ENCODE results near the gene PIGU. TPM values are rescaled to one million over a fixed set of nuclear protein-coding genes. Genes with fewer than 3 reads are reported as not detected.

PIGU gene
- polyA plus RNA-seq, 1 donor from 2014 or later, result 35.8 TPM

DNA sequence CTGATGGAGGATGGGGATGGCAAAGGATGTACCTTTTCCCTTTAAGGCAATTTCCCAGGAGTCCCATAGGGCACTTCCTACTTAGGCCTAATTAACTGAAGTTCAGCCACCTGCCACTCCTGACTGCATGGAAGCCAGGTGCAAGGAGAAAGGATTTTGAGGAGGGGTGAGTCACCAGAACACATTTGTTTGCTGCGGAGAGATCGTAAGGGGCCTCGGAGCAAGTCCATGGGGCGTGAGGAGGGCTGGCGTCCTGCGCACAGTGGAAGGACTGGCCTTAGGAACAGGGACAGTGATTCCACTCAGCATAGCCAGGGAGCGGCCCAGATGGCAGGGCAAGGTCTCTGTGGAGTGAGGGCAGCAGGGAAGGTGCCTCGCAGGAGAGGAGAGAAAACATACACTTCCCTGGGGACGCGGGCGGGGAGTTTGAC lies 130.1 kb downstream of the PIGU start:
- no peaks in the 10 kb centered on the region for H3F3A ChIP-seq (ENCODE audit: insufficient read depth, low read length, poor library complexity, severe bottlenecking)
- no peak overlapping the region for H3K27ac ChIP-seq (ENCODE audit: low read length)

DNA sequence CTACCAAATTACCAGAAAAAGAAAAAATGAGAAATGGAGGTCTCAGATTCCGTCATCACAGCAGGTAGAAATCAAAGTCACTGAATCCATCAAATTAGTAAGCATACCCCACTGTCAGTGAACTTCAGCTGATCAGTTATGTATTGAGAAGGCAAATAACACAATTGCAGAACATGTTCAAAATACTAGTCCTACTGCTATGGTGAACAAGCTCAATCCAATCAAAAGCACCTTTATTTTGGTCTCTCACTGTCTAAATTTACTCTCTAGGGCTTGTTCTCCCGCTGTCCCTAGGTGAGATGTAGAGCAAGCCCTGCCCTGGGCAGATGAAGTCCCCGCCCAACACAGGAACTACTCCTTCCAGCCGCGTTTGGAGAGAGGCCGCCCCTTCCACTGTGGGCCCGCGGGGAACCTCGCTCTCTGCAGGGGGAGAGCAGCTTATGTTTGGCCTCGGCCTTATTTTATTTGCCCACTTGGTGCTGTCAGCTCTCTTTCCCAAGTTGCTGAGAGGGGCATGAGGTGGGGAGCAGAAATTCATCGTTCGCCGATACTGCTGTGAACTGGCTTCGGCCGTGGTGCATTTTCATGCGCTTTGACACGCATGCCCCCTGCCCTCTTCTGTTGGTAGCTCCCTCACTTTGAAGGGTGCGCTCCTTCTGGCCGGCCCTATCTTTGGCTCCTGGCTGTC lies 132.6 kb downstream of the PIGU start:
- no peaks in the 10 kb centered on the region for H3F3A ChIP-seq (ENCODE audit: insufficient read depth, low read length, poor library complexity, severe bottlenecking)
- no peak overlapping the region for H3K4me3 ChIP-seq (ENCODE audit: low read length)
- no peaks in the 10 kb centered on the region for H3K27me3 ChIP-seq (ENCODE audit: insufficient read depth, low read depth, low read length)
- no peak overlapping the region for H3K9ac ChIP-seq (ENCODE audit: low read length)
- H3K4me2 ChIP-seq (ENCODE audit: low read length), result no peak overlapping the region
- no peak overlapping the region for H3K27ac ChIP-seq (ENCODE audit: low read length)
- H2AFZ ChIP-seq (ENCODE audit: low read depth, low read length), result no peak overlapping the region
- TF ChIP-seq, protein P1, sequence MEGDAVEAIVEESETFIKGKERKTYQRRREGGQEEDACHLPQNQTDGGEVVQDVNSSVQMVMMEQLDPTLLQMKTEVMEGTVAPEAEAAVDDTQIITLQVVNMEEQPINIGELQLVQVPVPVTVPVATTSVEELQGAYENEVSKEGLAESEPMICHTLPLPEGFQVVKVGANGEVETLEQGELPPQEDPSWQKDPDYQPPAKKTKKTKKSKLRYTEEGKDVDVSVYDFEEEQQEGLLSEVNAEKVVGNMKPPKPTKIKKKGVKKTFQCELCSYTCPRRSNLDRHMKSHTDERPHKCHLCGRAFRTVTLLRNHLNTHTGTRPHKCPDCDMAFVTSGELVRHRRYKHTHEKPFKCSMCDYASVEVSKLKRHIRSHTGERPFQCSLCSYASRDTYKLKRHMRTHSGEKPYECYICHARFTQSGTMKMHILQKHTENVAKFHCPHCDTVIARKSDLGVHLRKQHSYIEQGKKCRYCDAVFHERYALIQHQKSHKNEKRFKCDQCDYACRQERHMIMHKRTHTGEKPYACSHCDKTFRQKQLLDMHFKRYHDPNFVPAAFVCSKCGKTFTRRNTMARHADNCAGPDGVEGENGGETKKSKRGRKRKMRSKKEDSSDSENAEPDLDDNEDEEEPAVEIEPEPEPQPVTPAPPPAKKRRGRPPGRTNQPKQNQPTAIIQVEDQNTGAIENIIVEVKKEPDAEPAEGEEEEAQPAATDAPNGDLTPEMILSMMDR (IDR thresholded peaks at IDR 0.05; ENCODE audit: poor library complexity, severe bottlenecking), result no peak
- TF ChIP-seq RAD21 (conservative IDR thresholded peaks at IDR 0.05) (no peak), EP300 (conservative IDR thresholded peaks at IDR 0.05; ENCODE audit: poor library complexity, severe bottlenecking) (no peak), SMC3 (conservative IDR thresholded peaks at IDR 0.05; ENCODE audit: poor library complexity) (no peak), TAF1 (IDR thresholded peaks at IDR 0.05; ENCODE audit: low read depth) (no peak), POLR2AphosphoS5 (IDR thresholded peaks at IDR 0.05) (no peak)
- TF ChIP-seq, protein P2, sequence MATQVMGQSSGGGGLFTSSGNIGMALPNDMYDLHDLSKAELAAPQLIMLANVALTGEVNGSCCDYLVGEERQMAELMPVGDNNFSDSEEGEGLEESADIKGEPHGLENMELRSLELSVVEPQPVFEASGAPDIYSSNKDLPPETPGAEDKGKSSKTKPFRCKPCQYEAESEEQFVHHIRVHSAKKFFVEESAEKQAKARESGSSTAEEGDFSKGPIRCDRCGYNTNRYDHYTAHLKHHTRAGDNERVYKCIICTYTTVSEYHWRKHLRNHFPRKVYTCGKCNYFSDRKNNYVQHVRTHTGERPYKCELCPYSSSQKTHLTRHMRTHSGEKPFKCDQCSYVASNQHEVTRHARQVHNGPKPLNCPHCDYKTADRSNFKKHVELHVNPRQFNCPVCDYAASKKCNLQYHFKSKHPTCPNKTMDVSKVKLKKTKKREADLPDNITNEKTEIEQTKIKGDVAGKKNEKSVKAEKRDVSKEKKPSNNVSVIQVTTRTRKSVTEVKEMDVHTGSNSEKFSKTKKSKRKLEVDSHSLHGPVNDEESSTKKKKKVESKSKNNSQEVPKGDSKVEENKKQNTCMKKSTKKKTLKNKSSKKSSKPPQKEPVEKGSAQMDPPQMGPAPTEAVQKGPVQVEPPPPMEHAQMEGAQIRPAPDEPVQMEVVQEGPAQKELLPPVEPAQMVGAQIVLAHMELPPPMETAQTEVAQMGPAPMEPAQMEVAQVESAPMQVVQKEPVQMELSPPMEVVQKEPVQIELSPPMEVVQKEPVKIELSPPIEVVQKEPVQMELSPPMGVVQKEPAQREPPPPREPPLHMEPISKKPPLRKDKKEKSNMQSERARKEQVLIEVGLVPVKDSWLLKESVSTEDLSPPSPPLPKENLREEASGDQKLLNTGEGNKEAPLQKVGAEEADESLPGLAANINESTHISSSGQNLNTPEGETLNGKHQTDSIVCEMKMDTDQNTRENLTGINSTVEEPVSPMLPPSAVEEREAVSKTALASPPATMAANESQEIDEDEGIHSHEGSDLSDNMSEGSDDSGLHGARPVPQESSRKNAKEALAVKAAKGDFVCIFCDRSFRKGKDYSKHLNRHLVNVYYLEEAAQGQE (IDR thresholded peaks at IDR 0.05; ENCODE audit: borderline replicate concordance), result no peak
- no peaks in the 10 kb centered on the region for H3K9me3 ChIP-seq (ENCODE audit: low read length)
- H3K79me2 ChIP-seq (replicated peaks; ENCODE audit: insufficient read depth, low read length), result no peaks in the 10 kb centered on the region
- no peaks in the 10 kb centered on the region for H3K9me2 ChIP-seq (ENCODE audit: insufficient read depth, low read length)
- no peaks in the 10 kb centered on the region for H4K20me1 ChIP-seq (ENCODE audit: insufficient read depth)
- H3K36me3 ChIP-seq (ENCODE audit: insufficient read depth, low read length), result no peaks in the 10 kb centered on the region

More for the DNA sequence above, 130.1 kb downstream of the PIGU start:
- H3K9me2 ChIP-seq (ENCODE audit: insufficient read depth, low read length), result no peaks in the 10 kb centered on the region
- TF ChIP-seq, protein P1 (IDR thresholded peaks at IDR 0.05; ENCODE audit: poor library complexity, severe bottlenecking), result no peak
- no peak for TF ChIP-seq EZH2 (IDR thresholded peaks at IDR 0.05; ENCODE audit: borderline replicate concordance, insufficient read depth, low read length, poor library complexity, severe bottlenecking)
- TF ChIP-seq SMC3 (conservative IDR thresholded peaks at IDR 0.05; ENCODE audit: poor library complexity), result no peak
- TF ChIP-seq MXI1 (conservative IDR thresholded peaks at IDR 0.05; ENCODE audit: poor library complexity, severe bottlenecking), result no peak
- TF ChIP-seq, protein P2 (IDR thresholded peaks at IDR 0.05; ENCODE audit: borderline replicate concordance), result no peak
- no peak for TF ChIP-seq RAD21 (conservative IDR thresholded peaks at IDR 0.05)
- TF ChIP-seq POLR2AphosphoS5 (IDR thresholded peaks at IDR 0.05), result no peak
- TF ChIP-seq EP300 (conservative IDR thresholded peaks at IDR 0.05; ENCODE audit: poor library complexity, severe bottlenecking), result no peak
- no peak for TF ChIP-seq TAF1 (IDR thresholded peaks at IDR 0.05; ENCODE audit: low read depth)
- no peak overlapping the region for H3K4me3 ChIP-seq (ENCODE audit: low read length)
- H3K9ac ChIP-seq (ENCODE audit: low read length), result no peak overlapping the region
- H3K36me3 ChIP-seq (ENCODE audit: insufficient read depth, low read length), result no peaks in the 10 kb centered on the region
- no peak overlapping the region for H3K4me2 ChIP-seq (ENCODE audit: low read length)
- no peaks in the 10 kb centered on the region for H3K27me3 ChIP-seq (ENCODE audit: insufficient read depth, low read depth, low read length)
- no peak overlapping the region for H2AFZ ChIP-seq (ENCODE audit: low read depth, low read length)
- no peaks in the 10 kb centered on the region for H3K9me3 ChIP-seq (ENCODE audit: low read length)
- H4K20me1 ChIP-seq (ENCODE audit: insufficient read depth), result no peaks in the 10 kb centered on the region
- H3K79me2 ChIP-seq (replicated peaks; ENCODE audit: insufficient read depth, low read length), result no peaks in the 10 kb centered on the region
